ENCODE results near the gene PHPT1. TPM values are rescaled to one million over a fixed set of nuclear protein-coding genes. Genes with fewer than 3 reads are reported as not detected.
A peak's percentile ranks its signal among the peaks of the same experiment; 100 is the strongest.

PHPT1 gene
- total and polyA plus RNA-seq, 2 of the 13 experiments (the other 11 are each of a cell fraction or from before 2014, with no cell fraction given) = 189 to 192 TPM

- intact Hi-C loops (cut with micrococcal nuclease; ENCODE audit: unreplicated experiment) = no loop called here
- H3K9ac ChIP-seq (ENCODE audit: insufficient read depth, low read depth, low read length) = no peak overlapping the region
- H4K20me1 ChIP-seq (ENCODE audit: insufficient read depth, low read length) = no peaks in the 10 kb centered on the region; the same call in 1 of the 2 replicates
- H3K27ac ChIP-seq (ENCODE audit: extremely low read length, insufficient read depth, low read length) = no peak overlapping the region
- 0 out of 2 replicates have a peak, but pooled peaks have one; percentile 23 for TF ChIP-seq POLR2AphosphoS5 (IDR thresholded peaks at IDR 0.05; ENCODE audit: low read depth, low read length)
- no peak for TF ChIP-seq ZBTB8A (CRISPR knock-in tag; IDR thresholded peaks at IDR 0.05; ENCODE audit: borderline replicate concordance, low read depth)
- TF ChIP-seq RBM22 (optimal IDR thresholded peaks at IDR 0.05; ENCODE audit: low read length) = peak; percentile 68
- TF ChIP-seq POLR2G (IDR thresholded peaks at IDR 0.05; ENCODE audit: low read depth, low read length) = peak; percentile 9; the same call in 1 of the 2 replicates
- TF ChIP-seq, protein P1, sequence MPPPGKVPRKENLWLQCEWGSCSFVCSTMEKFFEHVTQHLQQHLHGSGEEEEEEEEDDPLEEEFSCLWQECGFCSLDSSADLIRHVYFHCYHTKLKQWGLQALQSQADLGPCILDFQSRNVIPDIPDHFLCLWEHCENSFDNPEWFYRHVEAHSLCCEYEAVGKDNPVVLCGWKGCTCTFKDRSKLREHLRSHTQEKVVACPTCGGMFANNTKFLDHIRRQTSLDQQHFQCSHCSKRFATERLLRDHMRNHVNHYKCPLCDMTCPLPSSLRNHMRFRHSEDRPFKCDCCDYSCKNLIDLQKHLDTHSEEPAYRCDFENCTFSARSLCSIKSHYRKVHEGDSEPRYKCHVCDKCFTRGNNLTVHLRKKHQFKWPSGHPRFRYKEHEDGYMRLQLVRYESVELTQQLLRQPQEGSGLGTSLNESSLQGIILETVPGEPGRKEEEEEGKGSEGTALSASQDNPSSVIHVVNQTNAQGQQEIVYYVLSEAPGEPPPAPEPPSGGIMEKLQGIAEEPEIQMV (CRISPR knock-in tag; IDR thresholded peaks at IDR 0.05; ENCODE audit: low read depth) = no peak
- no peak for TF ChIP-seq ZNF790 (CRISPR knock-in tag; IDR thresholded peaks at IDR 0.05; ENCODE audit: borderline replicate concordance)
- CTCF ChIA-PET (ENCODE audit: low intra/inter-chr PET ratio, low total read pairs) = no interaction called here
- H3K4me3 ChIP-seq (replicated peaks in 1 of 3; ENCODE audit: insufficient read depth in 1 of 3, low read depth in 2 of 3, low read length in 3 of 3) = no peak overlapping the region
- ATAC-seq = peak; percentile 26; the same call in 1 of the 3 replicates
- H3K4me1 ChIP-seq (ENCODE audit: insufficient read depth, low read length) = peaks cover 35% of the 10 kb centered on the region
- POLR2A ChIA-PET = interaction anchor here (1.0 kb wide), 1 partner anchor 15 kb away, joined by 4 read pairs; no protein-coding TSS in a partner anchor
- H3K36me3 ChIP-seq (replicated peaks in 1 of 2; ENCODE audit: control insufficient read depth in 1 of 2, insufficient read depth in 2 of 2, low read length in 2 of 2) = peaks cover 2 to 28% of the 10 kb centered on the region in 2 experiments; a peak in 4 of 5 replicates
- BruUV-seq (replicated peaks) = no TSS peak
- H3K79me2 ChIP-seq (ENCODE audit: insufficient read depth, low read length) = peaks cover 46% of the 10 kb centered on the region
- in situ Hi-C loops (cut with HindIII; ENCODE audit: extremely low pct_ligation_motif_present, low pct_unique_long_range_greater_than_20kb) = no loop called here
- no peak overlapping the region for H3K4me2 ChIP-seq (ENCODE audit: low read depth, low read length)
- H3K27me3 ChIP-seq (ENCODE audit: control insufficient read depth in 1 of 2, insufficient read depth in 2 of 2, low read length in 2 of 2) = no peaks in the 10 kb centered on the region
- H3K9me3 ChIP-seq (ENCODE audit: low read length) = no peaks in the 10 kb centered on the region
- FAIRE-seq = no peak
- no peak overlapping the region for H2AFZ ChIP-seq (ENCODE audit: low read length)
- 43% methylated on average over 1 of the region's 1 CpG for WGBS (ENCODE audit: low lambda C conversion rate)
- DNase-seq (ENCODE audit: low spot score) = no peak
These were observed 33.8 kb upstream of the PHPT1 start for GRCh38 chr9:136815422-136815782.

Data from HepG2 (cell line).